Mesothelial cell of epicardium (in vitro differentiated cells): ENCODE measurements around the gene RABGAP1. TPM values are rescaled to one million over a fixed set of nuclear protein-coding genes. Genes with fewer than 3 reads are reported as not detected.

ENCODE experiments used
- DNase-seq, 2 experiments: peaks; one replicate each; pipeline ENCODE4 v3.0.0; 2021; ENCODE audit warnings: low spot score in 2 of 2; ENCODE audit not compliant: unreplicated experiment in 2 of 2
- H3K27ac Mint-ChIP-seq: 2 replicates; pipeline ENCODE4 v1.8.0; 2021; ENCODE audit warnings: mixed read lengths
- H3K27me3 Mint-ChIP-seq: 2 replicates; pipeline ENCODE4 v1.8.0; 2021; ENCODE audit warnings: low read depth, mixed read lengths
- H3K36me3 Mint-ChIP-seq: 2 replicates; pipeline ENCODE4 v1.8.0; 2021; ENCODE audit warnings: mixed read lengths
- H3K4me1 Mint-ChIP-seq: 2 replicates; pipeline ENCODE4 v1.8.0; 2021; ENCODE audit warnings: mixed read lengths
- H3K4me3 Mint-ChIP-seq: 2 replicates; pipeline ENCODE4 v1.8.0; 2021; ENCODE audit warnings: mild to moderate bottlenecking, moderate library complexity, mixed read lengths
- H3K9me3 Mint-ChIP-seq: 2 replicates; pipeline ENCODE4 v1.8.0; 2021; ENCODE audit warnings: mixed read lengths
- CTCF ChIP-seq: fragments of 200-600 bp; sonication (generic); IDR thresholded peaks from one replicate; pipeline ENCODE4 v1.5.0; 2021; ENCODE audit warnings: antibody characterized with exemption; ENCODE audit not compliant: unreplicated experiment
- total RNA-seq: library from RNA; stranded (reverse); gene quantifications from 3 replicates; pipeline ENCODE4 v1.2.1, GENCODE V29; 2021

RABGAP1 gene
- total RNA-seq, 1 donor from 2014 or later = 88.1 TPM

GRCh38 chr9:123104807-123105206, 164.0 kb downstream of the RABGAP1 start:
- Mint-ChIP-seq H3K9me3 (no peaks in the 10 kb centered on the region), H3K4me1 (peaks cover 11% of the 10 kb centered on the region), H3K4me3 (no peak overlapping the region), H3K27ac (no peak overlapping the region), H3K36me3 (peaks cover 25% of the 10 kb centered on the region), H3K27me3 (no peaks in the 10 kb centered on the region)
- DNase-seq = no peak
- no peak for TF ChIP-seq CTCF

- Mint-ChIP-seq H3K36me3 (peaks cover 25% of the 10 kb centered on the region), H3K27ac (no peak overlapping the region), H3K27me3 (no peaks in the 10 kb centered on the region), H3K4me1 (peaks cover 11% of the 10 kb centered on the region), H3K4me3 (no peak overlapping the region), H3K9me3 (no peaks in the 10 kb centered on the region)
- DNase-seq = no peak
- TF ChIP-seq CTCF = no peak
Measured at GRCh38 chr9:123105490-123105889, 164.7 kb downstream of the RABGAP1 start.

GRCh38 chr9:123107639-123108285, 166.9 kb downstream of the RABGAP1 start:
- Mint-ChIP-seq H3K9me3 (no peaks in the 10 kb centered on the region), H3K27ac (no peak overlapping the region), H3K27me3 (no peaks in the 10 kb centered on the region), H3K4me3 (no peak overlapping the region), H3K4me1 (peaks cover 6% of the 10 kb centered on the region), H3K36me3 (peaks cover 18% of the 10 kb centered on the region)
- no peak for TF ChIP-seq CTCF
- no peak for DNase-seq

- Mint-ChIP-seq H3K27me3 (no peaks in the 10 kb centered on the region), H3K4me1 (no peaks in the 10 kb centered on the region), H3K9me3 (no peaks in the 10 kb centered on the region), H3K27ac (no peak overlapping the region), H3K4me3 (no peak overlapping the region), H3K36me3 (peaks cover 15% of the 10 kb centered on the region)
- no peak for TF ChIP-seq CTCF
- no peak for DNase-seq
Measured at GRCh38 chr9:123108976-123109375, 168.2 kb downstream of the RABGAP1 start.

GRCh38 chr9:123109540-123110279, 168.9 kb downstream of the RABGAP1 start:
- no peaks in the 10 kb centered on the region for H3K27me3 Mint-ChIP-seq
- H3K4me3 Mint-ChIP-seq = no peak overlapping the region
- DNase-seq = no peak
- H3K36me3 Mint-ChIP-seq = peaks cover 18% of the 10 kb centered on the region
- H3K27ac Mint-ChIP-seq = no peak overlapping the region
- no peak for TF ChIP-seq CTCF
- H3K4me1 Mint-ChIP-seq = no peaks in the 10 kb centered on the region
- H3K9me3 Mint-ChIP-seq = no peaks in the 10 kb centered on the region
